B cell (primary cell): ENCODE data around the gene MS4A7.

Experiments used
- CTCF ChIP-seq: fragments of 200-600 bp; IDR thresholded peaks from one replicate; pipeline ENCODE4 v1.8.0; 2022; ENCODE audit warnings: antibody characterized with exemption, mild to moderate bottlenecking
- EZH2 ChIP-seq: IDR thresholded peaks from 2 replicates; pipeline ENCODE4 v1.6.1; 2012; ENCODE audit warnings: borderline replicate concordance, low read depth, mild to moderate bottlenecking, moderate library complexity, low read length; ENCODE audit not compliant: insufficient read depth, poor library complexity, severe bottlenecking

- TF ChIP-seq CTCF, result no peak
- TF ChIP-seq EZH2, result no peak
Measured at GRCh38 chr11:60360621-60361020, 17.7 kb upstream of the MS4A7 start.
